Transverse colon (tissue), 4 donors: Measurements from ENCODE around the gene AP4E1. TPM values are rescaled to one million over a fixed set of nuclear protein-coding genes. Genes with fewer than 3 reads are reported as not detected.
"Not testable (repeated sequence)": the region's sequence is repeated elsewhere in the genome, so short reads cannot be mapped to it uniquely, and the experiment has no call there.

Source experiments
- DNase-seq: peaks from one replicate; pipeline ENCODE4 v3.0.0-alpha.2; 2019
- H3K27ac ChIP-seq, 4 donors: fragments of 200-600 bp; sonication (generic); 2 replicates each; pipeline ENCODE4 v1.5.1; 2016 to 2018; ENCODE audit warnings: inconsistent platforms in 4 of 4
- H3K27me3 ChIP-seq: fragments of 200-600 bp; sonication (generic); 2 replicates; pipeline ENCODE4 v1.5.1; 2017; ENCODE audit warnings: inconsistent platforms
- H3K36me3 ChIP-seq, 4 donors: fragments of 200-600 bp; sonication (generic); 2 replicates each; pipeline ENCODE4 v1.5.1; 2017 to 2019; ENCODE audit warnings: inconsistent platforms in 4 of 4
- H3K4me1 ChIP-seq, 4 donors: fragments of 200-600 bp; sonication (generic); 2 replicates each; pipeline ENCODE4 v1.5.1; 2017 to 2020; ENCODE audit warnings: inconsistent platforms in 4 of 4
- H3K4me3 ChIP-seq, 4 donors: fragments of 200-600 bp; sonication (generic); 1 replicate in 1 of 4; 2 replicates in 3 of 4; pipeline versions ENCODE4 v1.5.1 to v1.6.1; 2017 to 2019; ENCODE audit warnings: inconsistent platforms in 4 of 4
- H3K9me3 ChIP-seq, 2 donors: fragments of 200-600 bp; sonication (generic); 2 replicates each; pipeline ENCODE4 v1.5.1; 2017 to 2019; ENCODE audit warnings: inconsistent platforms in 2 of 2
- CTCF ChIP-seq, 5 experiments: fragments of 200-600 bp in 3 of 5; fragments of 450-650 bp in 2 of 5; sonication (generic) in 3 of 5; IDR thresholded peaks; 1 replicate in 2 of 5; 2 replicates in 3 of 5; pipeline ENCODE4 v1.5.1; 2016 to 2017; ENCODE audit warnings: antibody characterized with exemption in 5 of 5, inconsistent platforms in 3 of 5, mild to moderate bottlenecking in 2 of 5, moderate library complexity in 1 of 5
- EP300 ChIP-seq: sonication (generic); formaldehyde crosslinking; IDR thresholded peaks from one replicate; pipeline ENCODE4 v1.6.1; 2017; ENCODE audit warnings: antibody characterized with exemption, low read depth
- POLR2A ChIP-seq: fragments of 450-650 bp; IDR thresholded peaks from one replicate; pipeline ENCODE4 v1.6.1; 2016; ENCODE audit warnings: antibody characterized with exemption, mild to moderate bottlenecking, moderate library complexity
- POLR2AphosphoS5 ChIP-seq, 3 donors: sonication (generic); formaldehyde crosslinking; IDR thresholded peaks; one replicate each; pipeline ENCODE4 v1.6.1; 2016; ENCODE audit warnings: antibody characterized with exemption in 3 of 3
- WGBS, 2 donors: methylation state at CpG; one replicate each; pipeline ENCODE4 v1.1.5; 2018; ENCODE audit warnings: low coverage in 1 of 2; 5-methylcytosine and 5-hydroxymethylcytosine counted together
- in situ Hi-C, 4 donors: fragments of 200-750 bp; cut with MboI; loops; one replicate each; pipeline versions ENCODE4 v1.15.0 to v1.15.1; 2017; ENCODE audit warnings: low sequenced_read_pairs in 3 of 4, low pct_ligation_motif_present in 1 of 4, low pct_unique_long_range_greater_than_20kb in 1 of 4
- intact Hi-C: fragments of 100-400 bp; cut with DNase I; formaldehyde crosslinking; loops from one replicate; pipeline ENCODE4 v1.15.1; 2023; ENCODE audit warnings: low total_unique reads
- total RNA-seq, 4 donors: library from RNA; depleted of rRNA; stranded (reverse); fragments of >200 nt; gene quantifications; one replicate each; pipeline ENCODE4 v1.1.0, GENCODE V29; 2016

AP4E1 gene
- total RNA-seq, 4 donors from 2014 or later: 6.0 to 22.4 (median 9.9) TPM

- no peak for DNase-seq
- no peaks in the 10 kb centered on the region for H3K36me3 ChIP-seq
- H3K27me3 ChIP-seq: no peaks in the 10 kb centered on the region
- intact Hi-C loops (no loop called here), in situ Hi-C loops (no loop called here)
- H3K4me1 ChIP-seq: no peaks in the 10 kb centered on the region
- H3K4me3 ChIP-seq: no peak overlapping the region
- 92 to 100% methylated on average over 1 of the region's 1 CpG for WGBS, 2 donors
- TF ChIP-seq POLR2A (no peak), EP300 (no peak), CTCF (IDR thresholded peaks at IDR 0.05) (no peak), POLR2AphosphoS5 (IDR thresholded peaks at IDR 0.05) (no peak)
- peaks cover 5 to 22% of the 10 kb centered on the region in 2 donors for H3K9me3 ChIP-seq
- H3K27ac ChIP-seq: no peak overlapping the region
Observed at GRCh38 chr15:51023499-51023898, 115.0 kb downstream of the AP4E1 start.

- H3K9me3 ChIP-seq: peaks cover 0 to 20% of the 10 kb centered on the region in 2 donors
- intact Hi-C loops (loop anchor here (5.0 kb wide), 1 partner anchor 353 kb away; no protein-coding TSS in a partner anchor), in situ Hi-C loops (loop anchor here in 1 of 4 donors (25.0 kb wide), 1 partner anchor 112 kb away; no protein-coding TSS in a partner anchor)
- H3K27me3 ChIP-seq: no peaks in the 10 kb centered on the region
- 54 to 65% methylated on average over 4 of the region's 4 CpGs for WGBS, 2 donors
- H3K36me3 ChIP-seq: no peaks in the 10 kb centered on the region
- TF ChIP-seq POLR2AphosphoS5 (IDR thresholded peaks at IDR 0.05): no peak
- TF ChIP-seq POLR2A: no peak
- no peak for TF ChIP-seq CTCF (IDR thresholded peaks at IDR 0.05)
- TF ChIP-seq EP300: no peak
- no peak for DNase-seq
- H3K27ac ChIP-seq: no peak overlapping the region
- H3K4me1 ChIP-seq: no peaks in the 10 kb centered on the region
- no peak overlapping the region for H3K4me3 ChIP-seq
Observed at GRCh38 chr15:51024735-51025453, 116.4 kb downstream of the AP4E1 start.

GRCh38 chr15:51025454-51025846, 117.0 kb downstream of the AP4E1 start:
- TF ChIP-seq POLR2A (no peak), EP300 (no peak), POLR2AphosphoS5 (IDR thresholded peaks at IDR 0.05) (no peak), CTCF (IDR thresholded peaks at IDR 0.05) (no peak)
- intact Hi-C loops (loop anchor here (5.0 kb wide), 1 partner anchor 353 kb away; no protein-coding TSS in a partner anchor), in situ Hi-C loops (loop anchor here in 1 of 4 donors (25.0 kb wide), 1 partner anchor 112 kb away; no protein-coding TSS in a partner anchor)
- Histone ChIP-seq H3K27me3 (no peaks in the 10 kb centered on the region), H3K9me3 (peaks cover 0 to 20% of the 10 kb centered on the region in 2 donors), H3K36me3 (no peaks in the 10 kb centered on the region), H3K4me1 (no peaks in the 10 kb centered on the region), H3K27ac (no peak overlapping the region), H3K4me3 (no peak overlapping the region)
- DNase-seq: no peak
- 87 to 93% methylated on average over 2 to 3 of the region's 3 CpGs for WGBS, 2 donors

- intact Hi-C loops (no loop called here), in situ Hi-C loops (loop anchor here in 1 of 4 donors (25.0 kb wide), 1 partner anchor 107 kb away; no protein-coding TSS in a partner anchor)
- TF ChIP-seq POLR2AphosphoS5 (IDR thresholded peaks at IDR 0.05) (no peak), CTCF (IDR thresholded peaks at IDR 0.05) (no peak), POLR2A (no peak)
- no peaks in the 10 kb centered on the region for H3K36me3 ChIP-seq
- no peak for DNase-seq
- peaks cover 0 to 14% of the 10 kb centered on the region in 2 donors for H3K9me3 ChIP-seq
- H3K4me3 ChIP-seq: no peak overlapping the region
- no peaks in the 10 kb centered on the region for H3K27me3 ChIP-seq
- peak overlapping the region in 3 of 4 donors; percentile 19 to 46 (median 27) for H3K27ac ChIP-seq
- no peaks in the 10 kb centered on the region for H3K4me1 ChIP-seq
- WGBS, 2 donors: 76% methylated on average over 6 of the region's 6 CpGs; no CpG with 5 or more reads in 1 of the 2 donors
Observed at GRCh38 chr15:51030649-51031316, 122.3 kb downstream of the AP4E1 start.

GRCh38 chr15:51037474-51037873, 129.0 kb downstream of the AP4E1 start:
- intact Hi-C loops: not testable (repeated sequence)

More at GRCh38 chr15:51037474-51037873, 129.0 kb downstream of the AP4E1 start:
- not testable (repeated sequence) for H3K4me1 ChIP-seq, DNase-seq, H3K36me3 ChIP-seq, H3K27me3 ChIP-seq, H3K9me3 ChIP-seq, H3K27ac ChIP-seq
- 73 to 96% methylated on average over 2 to 13 of the region's 13 CpGs for WGBS, 2 donors
- H3K4me3 ChIP-seq: peak overlapping the region in 2 of 4 donors; percentile 12 to 24
- in situ Hi-C loops: loop anchor here in 1 of 4 donors (25.0 kb wide), 1 partner anchor 100 kb away; no protein-coding TSS in a partner anchor
